22Rv1 (cell line): ENCODE results near the gene CLCA2.

Experiments
- H3K27ac ChIP-seq: fragments of 450-650 bp; 2 replicates; pipeline ENCODE4 v1.5.1; 2017
- CTCF ChIP-seq: fragments of 450-650 bp; IDR thresholded peaks from 2 replicates; pipeline ENCODE4 v1.5.1; 2017; ENCODE audit warnings: mild to moderate bottlenecking
- ZFX ChIP-seq: fragments of 450-650 bp; IDR thresholded peaks from 2 replicates; pipeline ENCODE4 v1.6.1; 2017; ENCODE audit warnings: antibody characterized with exemption, borderline replicate concordance

CLCA2 gene

DNA sequence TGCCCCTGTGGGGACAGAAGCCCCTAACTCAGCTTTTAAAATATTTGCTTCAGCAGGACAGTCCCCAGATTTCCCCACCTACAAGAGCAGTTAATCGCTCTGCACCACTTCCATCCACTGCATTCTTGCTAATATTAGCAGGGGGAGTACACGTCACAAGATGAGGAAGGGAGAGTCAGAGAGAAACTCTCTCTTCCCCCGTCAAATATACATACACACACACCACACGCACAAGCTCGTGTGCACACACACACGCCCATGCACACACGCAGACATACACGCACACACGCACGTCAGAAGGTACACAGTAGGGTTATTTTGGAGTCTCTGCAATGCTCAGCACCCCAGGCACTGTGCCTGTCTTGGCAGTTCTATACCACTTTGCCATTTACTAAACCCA is 46.9 kb downstream of the CLCA2 start:
- H3K27ac ChIP-seq: no peak overlapping the region
- no peak for TF ChIP-seq CTCF
- no peak for TF ChIP-seq ZFX

- no peak for TF ChIP-seq ZFX
- no peak for TF ChIP-seq CTCF
- H3K27ac ChIP-seq: no peak overlapping the region
These were observed 47.3 kb downstream of the CLCA2 start for GRCh38 chr1:86471291-86471690.

DNA sequence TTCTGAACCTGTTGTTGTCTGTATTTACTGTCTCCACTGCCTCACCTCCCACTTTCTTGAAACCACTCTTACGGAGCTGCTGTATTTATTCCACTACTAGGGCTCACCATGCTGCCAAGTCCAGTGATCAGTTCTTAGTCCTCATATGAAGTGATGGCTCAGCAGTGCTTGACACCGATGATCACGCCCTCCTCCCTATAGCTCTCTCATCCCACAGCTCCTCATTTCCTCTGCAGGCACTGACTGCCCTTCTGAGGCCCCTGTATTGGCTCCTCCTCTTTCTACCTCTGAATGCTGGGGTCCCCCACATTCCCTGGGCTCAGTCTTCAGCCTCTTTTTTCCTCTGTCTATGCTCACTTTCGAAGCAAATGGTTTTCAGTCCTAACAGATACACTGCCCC is 48.2 kb downstream of the CLCA2 start:
- TF ChIP-seq ZFX (no peak), CTCF (no peak)
- H3K27ac ChIP-seq: no peak overlapping the region

GRCh38 chr1:86472767-86473166 is 48.8 kb downstream of the CLCA2 start:
- TF ChIP-seq ZFX: no peak
- TF ChIP-seq CTCF: no peak
- no peak overlapping the region for H3K27ac ChIP-seq

GRCh38 chr1:86477256-86477655 is 53.3 kb downstream of the CLCA2 start:
- no peak for TF ChIP-seq ZFX
- TF ChIP-seq CTCF: no peak
- H3K27ac ChIP-seq: no peak overlapping the region

DNA sequence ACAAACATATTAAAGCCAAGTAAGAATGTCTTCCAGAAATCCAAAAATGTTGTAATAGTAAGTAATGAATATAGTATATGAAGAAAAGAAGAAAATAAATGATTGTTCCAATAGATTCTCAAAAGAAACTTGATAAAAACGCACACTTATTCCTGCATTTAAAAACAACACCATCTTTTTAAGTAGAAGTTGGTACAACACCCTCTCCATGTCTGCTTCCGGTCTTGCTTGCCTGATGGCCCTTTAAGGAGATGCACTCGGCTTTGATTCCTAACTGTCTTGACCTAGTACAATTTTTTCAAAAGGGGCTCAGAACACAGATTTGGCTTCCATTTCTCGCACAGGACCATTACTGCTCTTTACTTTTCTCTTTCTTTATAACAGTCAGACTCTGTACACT is 53.7 kb downstream of the CLCA2 start:
- TF ChIP-seq ZFX: no peak
- TF ChIP-seq CTCF: no peak
- no peak overlapping the region for H3K27ac ChIP-seq

GRCh38 chr1:86478416-86479156 is 54.6 kb downstream of the CLCA2 start:
- no peak overlapping the region for H3K27ac ChIP-seq
- TF ChIP-seq CTCF: no peak
- no peak for TF ChIP-seq ZFX
